GM19452 (cell line): ENCODE results near the gene NUBPL.
"Not testable (repeated sequence)": the region's sequence is repeated elsewhere in the genome, so short reads cannot be mapped to it uniquely, and the experiment has no call there.

Experiments used
- ATAC-seq: cut with Tn5 transposase; IDR thresholded peaks from one replicate; pipeline ENCODE4 v1.9.1; 2021; ENCODE audit not compliant: unreplicated experiment

The NUBPL gene

DNA sequence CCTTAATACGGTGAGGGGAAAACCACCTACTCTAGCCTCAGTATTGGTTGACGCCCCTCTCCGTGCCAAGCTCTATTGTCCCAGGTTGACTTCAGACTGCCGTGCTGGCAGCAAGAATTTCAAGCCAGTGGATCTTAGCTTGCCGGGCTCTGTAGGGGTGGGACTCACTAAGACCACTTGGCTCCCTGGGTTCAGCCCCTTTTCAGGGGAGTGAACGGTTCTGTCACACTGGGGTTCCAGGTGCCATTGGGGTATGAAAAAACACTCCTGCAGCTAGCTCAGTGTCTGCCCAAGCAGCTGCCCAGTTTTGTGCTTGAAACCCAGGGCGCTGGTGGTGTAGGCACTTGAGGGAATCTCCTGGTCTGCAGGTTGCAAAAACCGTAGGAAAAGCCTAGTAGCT is 107.1 kb downstream of the NUBPL start:
- ATAC-seq = no peak

DNA sequence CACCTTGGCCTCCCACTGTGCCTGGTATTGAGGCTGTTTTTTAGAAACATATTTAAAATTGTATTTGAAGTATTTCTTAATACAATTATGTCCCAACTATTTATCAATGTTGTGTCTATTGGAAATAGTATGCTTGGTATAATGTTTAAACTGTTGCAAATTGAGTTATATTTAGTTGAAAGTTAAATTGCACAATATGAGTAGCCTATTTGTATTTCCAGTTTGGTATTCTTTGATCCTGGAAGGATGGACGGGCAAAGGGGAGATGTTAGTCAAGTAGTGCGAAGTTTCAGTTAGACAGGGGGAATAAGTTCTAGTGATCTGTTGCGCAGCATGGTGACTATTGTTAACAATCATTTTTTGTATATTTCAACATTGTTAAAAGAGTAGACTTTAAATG is 111.5 kb downstream of the NUBPL start:
- no peak for ATAC-seq

DNA sequence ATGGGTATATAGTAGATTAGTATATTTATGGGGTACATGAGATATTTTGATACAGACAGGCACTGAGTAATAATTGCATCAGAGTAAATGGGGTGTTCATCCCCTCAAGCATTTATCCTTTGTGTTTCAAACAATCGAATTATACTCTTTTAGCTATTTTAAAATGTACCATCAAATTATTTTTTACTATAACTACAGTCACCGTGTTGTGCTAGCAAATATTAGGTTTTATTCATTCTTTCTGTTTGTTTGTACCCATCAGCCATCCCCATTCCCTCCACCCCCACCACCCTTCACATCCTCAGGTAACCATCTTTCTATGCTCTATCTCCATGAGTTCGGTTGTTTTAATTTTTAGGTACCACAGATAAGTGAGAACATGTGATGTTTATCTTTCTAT is 115.8 kb downstream of the NUBPL start:
- ATAC-seq = no peak

DNA sequence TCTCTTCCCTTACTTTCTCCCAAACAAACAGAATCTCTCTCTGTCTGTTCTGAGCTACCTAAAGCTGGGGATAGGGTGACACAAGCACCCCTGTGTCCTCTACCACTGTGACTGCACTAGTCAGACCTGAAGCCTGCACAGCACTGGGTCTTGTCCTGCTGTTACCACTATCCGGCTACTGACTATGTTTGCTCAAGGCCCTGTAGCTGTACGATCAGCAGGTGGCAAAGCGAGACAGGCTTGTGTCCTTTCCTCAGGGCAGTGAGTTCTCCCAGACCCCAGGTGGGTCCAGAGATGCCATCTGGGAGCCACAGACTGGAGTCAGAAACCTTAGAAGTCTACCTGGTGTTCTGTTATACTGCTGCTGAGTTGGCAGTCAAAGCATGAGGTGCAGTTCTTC is 116.4 kb downstream of the NUBPL start:
- no peak for ATAC-seq

DNA sequence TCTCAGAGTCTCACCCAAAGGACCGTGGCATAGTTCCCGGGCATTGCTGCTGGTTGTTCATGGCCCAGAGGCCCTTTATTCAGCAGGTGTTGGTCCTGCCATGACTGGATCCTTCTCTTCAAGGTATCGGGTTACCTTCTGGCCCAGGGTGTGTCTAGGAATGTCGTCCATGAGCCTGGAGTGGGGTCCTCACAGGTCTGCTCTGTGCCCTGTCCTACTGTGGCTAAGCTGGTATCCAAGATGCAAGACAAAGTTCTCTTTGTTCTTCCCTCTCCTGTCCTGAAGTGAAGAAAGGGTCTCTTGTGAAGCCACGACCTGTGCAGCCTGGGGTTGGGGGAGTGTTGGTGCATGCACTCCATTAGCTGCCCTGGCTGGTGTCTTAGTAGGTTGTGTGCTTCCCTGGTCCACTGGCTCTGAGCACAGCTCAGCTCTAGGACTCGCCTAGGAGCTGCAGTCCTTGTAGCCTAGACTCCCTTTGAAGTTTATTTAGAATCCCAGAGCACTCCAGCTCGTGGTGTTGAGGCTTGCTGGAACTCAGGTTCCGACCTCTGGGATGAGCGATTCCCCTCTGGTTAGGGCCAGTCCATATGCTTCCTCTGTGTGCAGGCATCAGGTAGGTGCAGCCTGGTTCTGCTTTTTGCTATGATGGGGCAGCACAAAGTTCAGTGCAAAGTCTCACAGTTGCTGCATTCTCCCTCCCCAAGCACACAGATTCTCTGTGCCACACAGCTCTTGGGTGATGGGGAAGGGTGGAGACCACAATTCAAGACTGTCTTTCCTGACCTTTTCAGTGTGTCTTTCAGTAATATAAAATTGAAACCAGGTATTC is 117.4 kb downstream of the NUBPL start:
- no peak for ATAC-seq

DNA sequence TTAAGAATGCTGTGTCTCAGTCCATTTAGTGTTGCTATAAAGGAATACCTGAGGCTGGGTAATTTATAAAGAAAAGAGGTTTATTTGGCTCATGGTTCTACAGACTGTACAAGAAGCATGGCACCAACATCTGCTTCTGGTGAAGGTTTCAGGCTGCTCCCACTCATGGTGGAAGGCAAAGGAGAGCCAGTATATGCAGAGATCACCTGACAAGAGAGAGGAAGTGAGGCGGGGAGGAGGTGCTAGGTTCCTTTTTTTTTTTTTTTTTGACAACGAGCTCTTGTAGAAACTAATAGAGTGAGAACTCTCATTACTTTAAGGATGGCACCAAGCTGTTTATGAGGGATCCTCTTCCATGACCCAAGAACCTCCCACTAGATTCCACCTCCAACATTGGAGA is 121.6 kb downstream of the NUBPL start:
- no peak for ATAC-seq

DNA sequence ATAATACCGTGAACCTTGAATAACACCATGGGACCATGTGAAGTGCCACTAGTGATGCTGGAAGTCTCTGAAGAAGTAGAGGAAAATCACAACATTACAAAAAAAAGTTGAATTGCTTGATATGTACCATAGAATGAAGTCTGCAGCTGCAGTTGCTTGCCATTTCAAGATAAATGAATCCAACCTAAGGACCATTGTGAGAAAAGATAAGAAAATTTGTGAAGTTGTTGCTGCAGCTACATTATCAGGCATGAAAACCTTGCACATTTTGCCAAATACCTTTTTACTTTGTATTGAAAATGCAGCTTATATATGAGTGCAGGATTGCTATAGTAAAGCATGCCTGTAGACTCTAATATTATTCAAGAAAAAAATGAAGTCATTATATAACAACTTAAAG is 126.5 kb downstream of the NUBPL start:
- no peak for ATAC-seq

DNA sequence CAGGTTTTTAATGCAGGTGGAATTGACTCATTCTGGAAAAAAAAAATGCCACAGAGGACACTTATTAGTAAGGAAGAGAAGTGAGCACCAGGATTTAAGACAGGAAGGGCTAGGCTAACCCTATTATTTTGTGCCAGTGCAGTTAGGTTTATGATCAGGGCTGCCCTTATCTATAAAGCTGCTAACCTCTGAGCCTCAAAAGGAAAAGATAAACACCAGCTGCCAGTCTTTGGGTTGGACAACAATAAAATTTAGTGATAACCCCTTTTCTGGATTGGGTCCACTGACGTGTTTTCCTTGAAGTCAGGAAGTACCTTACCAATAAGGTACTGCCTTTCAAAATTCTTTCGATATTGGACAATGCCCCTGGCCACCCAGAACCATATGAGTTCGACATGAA is 128.9 kb downstream of the NUBPL start:
- no peak for ATAC-seq

DNA sequence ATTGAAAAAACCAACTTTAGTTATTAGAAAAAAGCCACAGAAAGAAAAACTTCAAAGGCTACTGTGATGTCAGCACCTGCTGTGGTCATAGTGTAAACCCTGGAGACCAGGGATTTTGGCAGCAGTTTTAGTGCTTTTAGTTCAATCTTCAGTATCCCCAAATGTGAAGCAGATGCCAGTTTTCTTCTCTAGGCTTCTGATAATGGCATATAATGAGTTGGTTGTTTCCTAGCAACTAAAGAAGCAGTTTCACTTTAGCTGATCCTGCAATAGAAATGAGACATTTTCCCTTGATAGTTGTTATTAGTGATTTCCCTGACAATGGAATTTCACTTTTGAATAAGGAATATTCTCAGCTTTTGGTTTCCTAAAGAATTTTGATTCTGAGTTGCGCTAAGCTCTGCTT is 131.2 kb downstream of the NUBPL start:
- no peak for ATAC-seq

DNA sequence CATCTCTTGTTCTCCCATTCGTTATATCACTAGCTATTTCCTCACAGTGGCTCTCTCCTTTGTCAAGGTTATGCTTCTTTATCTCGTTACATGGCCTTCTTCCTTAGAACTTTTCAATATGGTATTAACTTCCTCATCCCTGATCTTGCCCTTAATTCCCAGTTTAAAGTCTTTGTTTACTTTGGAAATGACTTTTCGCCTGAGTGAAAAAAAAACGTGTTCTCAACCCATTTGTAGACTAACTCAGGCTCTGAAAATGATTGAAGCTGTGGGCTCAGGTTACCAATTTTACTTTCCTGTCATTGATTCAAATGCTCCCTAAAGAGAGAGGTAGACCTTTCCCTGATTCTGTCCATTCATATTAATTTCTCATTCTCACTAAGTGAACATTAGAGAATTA is 135.2 kb downstream of the NUBPL start:
- no peak for ATAC-seq

DNA sequence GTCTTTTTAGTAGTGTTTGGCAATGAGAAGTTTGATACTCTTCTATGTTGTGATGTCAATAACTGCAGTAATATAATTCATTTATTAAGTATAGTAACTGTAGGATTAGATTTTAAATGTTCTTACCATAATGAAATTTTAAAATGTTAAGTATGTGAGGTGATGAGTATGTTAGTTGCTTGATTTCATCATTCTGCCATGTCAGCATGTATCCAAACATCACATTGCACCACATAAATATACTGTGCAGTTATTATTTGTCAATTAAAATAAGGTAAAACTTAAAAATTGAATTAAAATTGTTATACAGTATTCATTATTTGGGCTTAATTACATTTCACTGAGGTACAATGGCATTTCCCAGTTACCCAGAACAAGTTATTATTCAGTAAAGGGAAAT is 138.6 kb downstream of the NUBPL start:
- ATAC-seq = no peak

DNA sequence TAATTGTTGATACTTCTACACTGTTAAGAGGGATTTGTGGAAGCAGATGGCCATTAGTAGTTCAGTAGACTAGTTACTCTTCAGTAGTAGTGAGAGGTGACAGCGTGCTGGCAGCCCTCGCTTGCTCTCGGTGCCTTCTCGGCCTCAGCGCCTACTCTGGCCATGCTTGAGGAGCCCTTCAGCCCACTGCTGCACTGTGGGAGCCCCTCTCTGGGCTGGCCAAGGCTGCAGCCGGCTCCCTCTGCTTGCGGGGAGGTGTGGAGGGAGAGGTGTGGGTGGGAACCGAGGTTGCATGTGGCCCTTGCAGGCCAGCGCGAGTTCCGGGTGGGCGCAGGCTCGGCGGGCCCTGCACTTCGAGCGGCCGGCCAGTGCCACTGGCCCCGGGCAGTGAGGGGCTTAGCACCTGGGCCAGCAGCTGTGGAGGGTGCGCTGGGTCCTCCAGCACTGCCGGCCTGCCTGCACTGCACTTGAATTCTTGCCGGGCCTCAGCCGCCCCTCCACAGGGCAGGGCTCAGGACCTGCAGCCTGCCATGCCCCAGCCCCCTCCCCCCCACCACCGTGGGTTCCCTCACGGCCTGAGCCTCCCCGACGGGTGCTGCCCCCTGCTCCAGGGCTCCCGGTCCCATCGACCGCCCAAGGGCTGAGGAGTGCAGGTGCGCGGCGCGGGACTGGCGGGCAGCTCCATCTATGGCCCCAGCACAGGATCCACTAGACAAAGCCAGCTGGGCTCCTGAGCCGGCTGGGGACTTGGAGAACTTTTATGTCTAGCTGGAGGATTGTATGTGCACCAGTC is 139.3 kb downstream of the NUBPL start:
- no peak for ATAC-seq

DNA sequence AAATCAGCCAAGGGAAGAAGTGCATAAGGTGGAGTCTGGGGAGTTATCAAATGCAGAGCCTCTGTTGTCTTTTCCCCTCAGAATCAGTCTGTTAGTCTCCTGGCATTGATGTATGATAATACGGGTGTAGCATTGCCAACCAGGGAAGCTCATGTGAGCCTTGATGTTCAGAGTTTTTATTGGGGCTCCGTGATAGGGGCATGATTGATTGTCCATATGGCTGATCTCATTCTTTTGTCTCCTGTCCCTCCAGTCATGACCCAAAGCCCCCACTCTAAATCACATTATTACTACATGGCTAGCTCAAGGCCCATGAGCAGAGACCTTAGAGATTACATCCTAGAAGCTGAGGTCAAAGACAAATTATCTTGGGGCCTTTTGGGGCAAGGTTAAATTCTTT is 140.9 kb downstream of the NUBPL start:
- no peak for ATAC-seq

DNA sequence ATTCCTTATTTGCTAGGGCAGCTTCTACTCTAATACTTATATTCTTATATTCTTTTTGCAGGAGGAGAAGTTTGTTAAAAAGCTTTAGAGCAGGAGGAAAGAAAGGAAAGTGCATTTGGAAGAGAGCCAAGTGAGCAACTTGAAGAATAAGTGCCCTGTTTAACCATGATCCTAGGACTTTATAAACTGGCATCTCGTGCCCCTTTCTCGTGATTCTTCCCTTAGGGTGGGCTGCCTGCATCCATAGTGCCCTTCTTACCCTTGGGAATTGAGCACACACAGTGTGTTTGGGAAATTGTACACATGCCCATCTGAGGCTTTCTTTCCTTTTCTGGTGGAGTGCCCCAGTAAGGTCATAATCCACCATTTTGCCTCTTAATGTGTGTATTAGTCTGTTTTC is 141.9 kb downstream of the NUBPL start:
- no peak for ATAC-seq

DNA sequence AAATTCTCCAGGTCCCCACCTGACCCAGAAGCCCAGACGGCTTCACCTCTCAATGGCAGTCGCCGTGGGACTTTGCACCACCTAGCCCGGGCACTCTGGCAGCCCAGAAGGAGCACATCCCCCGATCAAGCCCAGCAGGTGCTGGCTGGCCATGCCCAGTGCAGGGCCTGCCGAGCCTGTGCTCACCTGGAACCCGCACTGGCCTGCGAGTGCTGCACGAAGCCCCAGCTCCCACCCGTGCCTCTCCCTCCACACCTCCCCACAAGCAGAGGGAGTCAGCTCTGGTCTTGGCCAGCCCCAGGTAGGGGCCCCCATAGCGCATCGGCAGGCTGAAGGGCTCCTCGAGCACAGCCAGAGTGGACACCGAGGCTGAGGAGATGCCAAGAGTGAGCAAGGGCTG is 144.5 kb downstream of the NUBPL start:
- no peak for ATAC-seq

DNA sequence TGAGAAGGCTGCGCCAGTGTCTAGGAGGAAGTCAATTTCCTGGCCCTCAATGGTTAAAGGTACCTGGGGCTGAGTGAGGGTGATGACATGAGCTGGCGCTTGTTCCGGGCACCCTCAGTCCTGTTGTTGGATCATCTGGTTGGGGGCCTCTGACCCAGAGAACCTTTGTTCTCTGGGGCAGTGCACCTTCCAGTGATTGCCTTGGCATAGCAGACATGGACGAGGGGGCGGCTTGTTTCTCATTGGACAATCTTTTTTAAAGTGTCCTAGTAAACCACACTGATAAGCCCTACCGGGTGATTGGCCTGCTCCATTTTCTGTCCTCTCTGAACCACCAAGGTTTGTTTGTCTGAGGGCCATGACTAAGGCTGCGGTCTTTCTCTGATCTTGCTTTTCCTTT is 147.5 kb downstream of the NUBPL start:
- not testable (repeated sequence) for ATAC-seq

DNA sequence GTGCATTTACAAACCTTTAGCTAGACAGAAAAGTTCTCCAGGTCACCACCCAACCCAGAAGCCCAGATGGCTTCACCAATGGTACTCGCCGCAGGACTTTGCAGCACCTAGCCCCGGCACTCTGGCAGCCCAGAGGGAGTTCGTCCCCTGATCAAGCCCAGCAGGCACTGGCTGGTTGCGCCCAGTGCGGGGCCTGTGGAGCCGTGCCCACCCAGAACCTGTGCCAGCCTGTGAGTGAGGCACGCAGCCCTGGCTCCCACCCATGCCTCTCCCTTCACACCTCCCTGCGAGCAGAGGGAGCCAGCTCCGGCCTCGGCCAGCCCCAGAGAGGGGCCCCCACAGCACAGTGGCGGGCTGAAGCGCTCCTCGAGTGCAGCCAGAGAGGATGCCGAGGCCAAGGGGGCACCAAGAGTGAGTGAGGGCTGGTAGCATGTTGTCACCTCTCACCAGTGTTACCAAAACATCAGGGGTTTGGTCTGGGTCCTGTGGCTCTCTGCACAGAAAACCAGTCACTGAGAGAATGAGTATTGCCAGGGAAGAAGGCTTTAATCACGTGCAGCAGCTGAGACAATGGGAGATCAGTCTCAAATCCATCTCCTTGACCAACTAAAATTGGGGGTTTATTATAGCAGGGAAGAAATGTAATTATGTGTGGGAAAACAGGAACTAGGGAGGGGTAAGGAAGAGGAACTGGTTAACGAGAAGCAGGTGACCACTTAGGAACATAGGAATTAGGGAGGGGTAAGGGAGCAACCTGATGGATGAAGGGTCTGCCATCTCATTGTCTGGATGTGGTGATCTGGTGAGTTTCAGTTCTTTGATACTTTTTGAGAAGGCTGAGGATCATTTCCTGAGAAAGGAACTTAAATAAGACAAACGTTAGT is 151.3 kb downstream of the NUBPL start:
- no peak for ATAC-seq

DNA sequence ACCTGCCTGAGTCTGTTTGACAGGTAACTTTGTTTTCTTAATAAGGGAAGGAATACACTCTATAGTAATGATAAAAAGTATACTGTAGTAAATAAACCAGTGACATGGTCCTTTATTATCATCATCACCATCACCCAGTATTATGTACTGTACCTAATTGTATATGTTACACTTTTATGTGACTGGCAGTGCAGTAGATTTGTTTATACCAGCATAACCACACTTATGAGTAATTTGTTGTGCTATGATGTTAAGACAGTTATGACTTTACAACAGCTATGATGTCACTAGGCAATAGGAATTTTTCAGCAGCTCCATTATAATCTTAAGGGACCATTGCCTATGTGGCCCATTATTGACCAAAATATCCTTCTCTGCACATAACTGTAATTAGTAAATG is 155.0 kb downstream of the NUBPL start:
- ATAC-seq = no peak

DNA sequence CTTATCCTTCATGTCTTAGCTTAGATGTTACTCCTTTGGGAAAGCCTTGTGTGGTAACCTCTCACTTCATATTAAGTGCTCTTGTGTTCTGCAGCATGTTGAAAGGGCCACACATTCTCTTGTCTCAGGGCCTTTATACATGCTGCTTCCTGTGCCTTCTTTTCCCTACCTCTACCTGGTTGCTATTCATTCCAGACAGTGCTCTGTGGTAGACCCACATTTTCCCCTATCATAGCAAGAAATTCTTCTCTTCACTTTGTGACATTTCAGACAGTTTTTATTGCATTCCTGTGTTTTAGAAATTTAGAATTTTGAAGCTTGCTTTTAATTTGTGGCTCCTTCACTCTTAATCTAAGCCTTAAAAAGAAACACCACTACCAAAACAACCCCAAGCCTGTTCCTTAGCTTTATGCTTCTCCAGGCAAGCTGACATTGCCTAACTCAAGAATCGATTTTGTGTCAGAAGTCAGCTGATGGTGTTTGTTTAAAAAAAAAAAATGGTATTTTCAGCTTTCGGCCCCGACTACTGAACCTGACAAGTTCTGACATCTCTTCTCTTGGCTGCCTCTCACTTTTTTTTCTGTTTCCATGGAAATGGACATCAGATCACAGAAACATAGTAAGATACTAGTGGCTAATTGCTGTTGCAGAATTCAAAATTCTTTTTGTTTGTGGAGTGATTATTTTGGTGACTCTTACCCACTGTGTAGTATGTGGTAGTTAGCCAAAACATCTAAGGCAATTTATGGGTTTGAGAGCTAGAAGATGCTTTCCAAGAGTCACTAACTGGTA is 156.3 kb downstream of the NUBPL start:
- ATAC-seq = no peak

DNA sequence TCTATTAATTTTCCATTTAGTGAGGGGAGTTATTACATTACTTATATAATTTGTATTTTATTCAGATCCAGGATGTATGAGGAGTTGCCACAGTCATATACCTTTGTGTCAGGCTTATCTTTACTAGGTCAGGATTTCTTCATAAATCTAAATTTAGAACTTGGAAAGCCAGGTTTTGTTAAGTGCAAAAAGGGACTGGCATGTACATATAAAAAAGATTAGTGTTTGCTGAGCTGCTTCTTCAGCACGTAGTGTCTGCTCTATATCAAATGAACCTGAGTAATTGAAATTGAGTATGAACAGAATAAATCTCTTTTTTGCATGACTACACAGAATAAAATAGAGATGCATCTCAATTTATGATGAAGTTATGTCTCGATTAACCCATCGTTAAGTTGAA is 157.4 kb downstream of the NUBPL start:
- ATAC-seq = no peak

DNA sequence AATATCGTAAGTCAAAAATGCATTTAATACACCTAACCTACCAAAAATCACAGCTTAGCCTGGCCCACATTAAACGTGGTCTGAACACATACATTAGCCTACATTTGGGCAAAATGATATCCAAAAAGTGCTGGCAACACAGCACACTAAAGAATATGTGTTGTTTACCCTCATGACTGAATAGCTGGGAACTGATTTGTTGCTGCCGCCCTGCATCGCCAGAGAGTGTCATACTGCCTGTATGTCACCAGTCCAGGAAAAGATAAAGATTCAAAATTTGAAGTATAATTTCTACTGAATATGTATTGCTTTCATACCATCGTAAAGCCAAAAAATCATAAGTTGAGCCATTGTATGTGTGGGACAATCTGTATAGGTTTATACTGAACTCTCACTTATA is 157.8 kb downstream of the NUBPL start:
- ATAC-seq = no peak
